IPS-18c (cell line): ENCODE measurements around the gene LCN15.

ENCODE experiments used
- H3K4me3 ChIP-seq: 2 replicates; pipeline ENCODE4 v1.7.0; 2013; ENCODE audit warnings: low read depth, mild to moderate bottlenecking, low read length, moderate library complexity; ENCODE audit not compliant: insufficient read depth
- H3K9me3 ChIP-seq: one replicate; pipeline ENCODE4 v1.6.1; 2013; ENCODE audit warnings: mild to moderate bottlenecking, low read length, moderate library complexity; ENCODE audit not compliant: control insufficient read depth, insufficient read depth

The LCN15 gene

GRCh38 chr9:136751244-136751643 lies 13.1 kb downstream of the LCN15 start:
- no peaks in the 10 kb centered on the region for H3K9me3 ChIP-seq

GRCh38 chr9:136750526-136750925 lies 13.8 kb downstream of the LCN15 start:
- H3K9me3 ChIP-seq = no peaks in the 10 kb centered on the region
- no peak overlapping the region for H3K4me3 ChIP-seq

More at GRCh38 chr9:136751244-136751643, 13.1 kb downstream of the LCN15 start:
- H3K4me3 ChIP-seq = no peak overlapping the region

GRCh38 chr9:136748666-136749611 lies 15.4 kb downstream of the LCN15 start:
- Histone ChIP-seq H3K4me3 (no peak overlapping the region), H3K9me3 (no peaks in the 10 kb centered on the region)

GRCh38 chr9:136748201-136748600 lies 16.1 kb downstream of the LCN15 start, which contains the start of gene LCN6:
TSS of gene LCN6 (minus strand) at chr9:136748525. CDS start at chr9:136748483, 42 bp downstream.
- H3K4me3 ChIP-seq = no peak within 1 kb of the TSS
- H3K9me3 ChIP-seq = no peaks in the 10 kb centered on the region

- H3K4me3 ChIP-seq = no peak overlapping the region
- no peaks in the 10 kb centered on the region for H3K9me3 ChIP-seq
Observed at GRCh38 chr9:136747161-136748060, 16.9 kb downstream of the LCN15 start.

- Histone ChIP-seq H3K4me3 (no peak overlapping the region), H3K9me3 (no peaks in the 10 kb centered on the region)
Observed at GRCh38 chr9:136746621-136747020, 17.7 kb downstream of the LCN15 start.

GRCh38 chr9:136746155-136746490 lies 18.2 kb downstream of the LCN15 start:
- no peaks in the 10 kb centered on the region for H3K9me3 ChIP-seq
- H3K4me3 ChIP-seq = no peak overlapping the region

GRCh38 chr9:136745389-136746154 lies 18.7 kb downstream of the LCN15 start:
- H3K9me3 ChIP-seq = no peaks in the 10 kb centered on the region
- no peak overlapping the region for H3K4me3 ChIP-seq

GRCh38 chr9:136744773-136745172 lies 19.5 kb downstream of the LCN15 start:
- no peaks in the 10 kb centered on the region for H3K9me3 ChIP-seq
- H3K4me3 ChIP-seq = no peak overlapping the region

GRCh38 chr9:136743639-136744211 lies 20.6 kb downstream of the LCN15 start:
- Histone ChIP-seq H3K9me3 (no peaks in the 10 kb centered on the region), H3K4me3 (no peak overlapping the region)

- no peaks in the 10 kb centered on the region for H3K9me3 ChIP-seq
- H3K4me3 ChIP-seq = no peak within 1 kb of the TSS
Observed at GRCh38 chr9:136742591-136743391, 21.5 kb downstream of the LCN15 start, which contains the start of gene LCN10. TSS of gene LCN10 (minus strand) at chr9:136742940. CDS start at chr9:136742903, 37 bp downstream.

GRCh38 chr9:136741883-136742571 lies 22.3 kb downstream of the LCN15 start:
- H3K9me3 ChIP-seq = no peaks in the 10 kb centered on the region
- H3K4me3 ChIP-seq = no peak overlapping the region

- no peak overlapping the region for H3K4me3 ChIP-seq
- no peaks in the 10 kb centered on the region for H3K9me3 ChIP-seq
Observed at GRCh38 chr9:136740971-136741882, 23.1 kb downstream of the LCN15 start.

- no peaks in the 10 kb centered on the region for H3K9me3 ChIP-seq
Observed at GRCh38 chr9:136740491-136740890, 23.8 kb downstream of the LCN15 start.

GRCh38 chr9:136740069-136740468 lies 24.2 kb downstream of the LCN15 start:
- no peaks in the 10 kb centered on the region for H3K9me3 ChIP-seq
- no peak overlapping the region for H3K4me3 ChIP-seq

More at GRCh38 chr9:136740491-136740890, 23.8 kb downstream of the LCN15 start:
- H3K4me3 ChIP-seq = no peak overlapping the region
